ENCODE results near the gene SESTD1.

SESTD1 gene

DNA sequence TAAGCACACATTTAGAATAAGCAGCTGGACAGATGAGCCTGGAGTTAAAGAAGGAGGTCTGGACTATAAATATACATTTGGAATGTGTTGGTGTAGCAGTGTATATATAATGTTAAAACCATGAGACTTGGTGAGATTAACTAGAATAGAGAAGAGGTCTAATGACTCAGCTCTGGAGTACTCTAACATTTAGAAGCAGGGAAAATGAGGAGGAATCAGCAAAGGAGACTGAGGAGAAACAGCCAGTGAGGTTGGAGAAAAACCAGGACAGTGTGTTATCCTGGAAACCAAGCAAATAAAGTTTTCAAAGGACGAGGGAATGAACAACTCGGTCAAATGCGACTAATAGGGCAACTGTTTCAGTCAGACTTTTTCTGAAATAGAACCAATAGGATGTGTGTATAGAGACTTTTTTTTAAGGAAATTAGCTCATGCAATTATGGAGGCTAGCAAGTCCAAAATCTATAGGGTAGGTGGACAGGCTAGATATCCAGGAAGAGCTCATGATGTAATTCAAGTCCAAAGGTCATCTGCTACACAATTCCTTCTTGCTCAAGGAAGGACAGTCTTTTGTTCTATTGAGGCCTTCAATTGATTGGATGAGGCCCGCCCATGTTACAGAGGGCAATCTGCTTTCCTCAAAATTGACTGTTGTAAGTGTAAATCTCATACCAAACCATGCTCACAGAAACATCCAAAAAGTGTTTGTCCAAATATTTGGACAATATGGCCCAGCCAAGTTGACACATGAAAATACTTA, 10.8 kb upstream of the SESTD1 start:
- no peak overlapping the region for H3K4me3 Mint-ChIP-seq
- no peak for ATAC-seq

DNA sequence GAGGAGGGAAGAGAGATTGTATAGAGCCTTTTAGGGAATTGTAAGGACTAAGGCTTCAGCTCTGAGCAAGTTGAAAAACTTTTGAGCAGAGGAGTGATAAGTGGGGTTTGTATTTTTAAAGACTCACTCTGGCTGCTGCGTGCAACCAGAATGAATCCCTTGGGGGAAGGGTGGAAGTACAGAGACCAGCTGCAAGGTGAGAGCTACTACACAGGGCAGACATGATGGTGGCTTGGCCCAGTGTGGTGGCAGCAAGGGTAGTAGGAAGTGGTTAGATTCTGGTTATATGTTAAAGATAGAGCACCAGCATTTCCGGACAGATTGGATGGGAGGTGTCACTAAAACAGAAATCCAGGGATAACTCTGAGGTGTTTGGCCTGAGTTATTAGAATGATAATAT, 10.1 kb upstream of the SESTD1 start:
- ATAC-seq = peak; percentile 57
- H3K27me3 Mint-ChIP-seq = peaks cover 12% of the 10 kb centered on the region
- DNase-seq = no peak
- no peak overlapping the region for H3K27ac Mint-ChIP-seq
- H3K4me1 Mint-ChIP-seq = no peaks in the 10 kb centered on the region
- no peaks in the 10 kb centered on the region for H3K9me3 Mint-ChIP-seq
- no peak overlapping the region for H3K4me3 Mint-ChIP-seq

More for the DNA sequence above, 10.8 kb upstream of the SESTD1 start:
- peaks cover 12% of the 10 kb centered on the region for H3K27me3 Mint-ChIP-seq
- no peaks in the 10 kb centered on the region for H3K4me1 Mint-ChIP-seq
- no peaks in the 10 kb centered on the region for H3K9me3 Mint-ChIP-seq
- H3K27ac Mint-ChIP-seq = no peak overlapping the region
- DNase-seq = no peak

DNA sequence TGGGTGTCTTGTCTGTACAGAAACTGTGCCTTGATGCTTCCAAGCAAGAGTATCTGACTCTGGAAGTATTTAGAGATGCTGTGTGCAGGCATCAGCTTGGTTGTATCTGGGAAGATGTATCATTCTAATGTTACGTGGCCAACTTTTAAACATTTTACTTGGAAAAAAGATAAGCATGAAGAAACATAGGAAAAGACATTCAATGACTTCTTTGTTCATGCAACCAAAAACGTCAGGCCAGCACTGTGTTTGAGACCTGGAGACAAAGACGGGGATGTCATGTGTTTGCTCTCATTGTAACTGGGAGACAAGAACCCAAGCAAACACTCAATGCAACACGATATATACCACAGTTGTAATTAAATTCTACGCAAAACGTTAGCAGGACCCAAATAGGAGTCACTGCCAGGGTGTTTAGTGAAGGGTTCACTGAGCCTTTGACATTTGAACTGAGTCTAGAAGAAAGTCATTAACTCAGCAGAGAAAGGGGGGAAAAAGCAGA, 8.9 kb upstream of the SESTD1 start:
- Mint-ChIP-seq H3K27ac (no peak overlapping the region), H3K4me1 (no peaks in the 10 kb centered on the region), H3K27me3 (peaks cover 16% of the 10 kb centered on the region), H3K4me3 (no peak overlapping the region), H3K9me3 (no peaks in the 10 kb centered on the region)
- DNase-seq = no peak
- no peak for ATAC-seq

DNA sequence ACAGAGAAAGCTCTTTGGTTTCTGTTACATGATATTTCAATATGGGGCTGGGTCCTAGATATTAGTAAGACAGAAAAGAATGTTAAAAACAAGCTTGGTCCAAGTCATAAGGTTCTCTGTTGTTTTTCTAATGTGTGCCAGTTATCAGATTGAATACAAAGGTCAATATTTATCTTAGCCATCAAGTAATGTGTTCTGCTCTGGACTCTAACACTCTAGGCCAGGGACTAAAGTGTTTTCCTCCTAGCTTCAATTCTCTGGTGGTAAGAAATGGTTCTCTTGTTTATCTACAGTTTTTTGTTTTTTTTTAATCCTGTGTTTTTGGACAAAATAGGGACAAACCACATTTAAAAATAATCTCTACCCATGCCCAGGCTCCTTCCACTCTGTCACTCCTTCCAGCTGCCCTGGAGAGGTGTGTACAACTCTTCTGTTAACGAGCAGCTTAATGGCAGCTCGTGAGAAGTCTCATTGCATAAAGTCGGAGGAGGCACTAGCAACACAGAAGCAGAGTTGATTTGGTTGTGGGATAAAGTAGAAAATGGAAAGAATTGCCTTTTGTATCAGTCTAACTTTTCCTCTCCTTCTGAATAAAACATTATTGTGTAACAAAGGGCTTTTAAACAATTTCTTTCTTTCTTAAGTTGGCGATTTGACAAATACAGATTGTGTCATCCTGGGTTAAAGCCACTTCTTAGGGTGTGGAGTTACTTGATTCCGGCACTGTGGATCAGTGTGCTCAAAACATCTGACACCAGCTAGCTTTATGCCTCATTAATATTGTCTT, 8.0 kb upstream of the SESTD1 start:
- ATAC-seq (no peak), DNase-seq (no peak)
- Mint-ChIP-seq H3K4me3 (no peak overlapping the region), H3K27me3 (peaks cover 16% of the 10 kb centered on the region), H3K4me1 (no peaks in the 10 kb centered on the region), H3K9me3 (no peaks in the 10 kb centered on the region), H3K27ac (no peak overlapping the region)

DNA sequence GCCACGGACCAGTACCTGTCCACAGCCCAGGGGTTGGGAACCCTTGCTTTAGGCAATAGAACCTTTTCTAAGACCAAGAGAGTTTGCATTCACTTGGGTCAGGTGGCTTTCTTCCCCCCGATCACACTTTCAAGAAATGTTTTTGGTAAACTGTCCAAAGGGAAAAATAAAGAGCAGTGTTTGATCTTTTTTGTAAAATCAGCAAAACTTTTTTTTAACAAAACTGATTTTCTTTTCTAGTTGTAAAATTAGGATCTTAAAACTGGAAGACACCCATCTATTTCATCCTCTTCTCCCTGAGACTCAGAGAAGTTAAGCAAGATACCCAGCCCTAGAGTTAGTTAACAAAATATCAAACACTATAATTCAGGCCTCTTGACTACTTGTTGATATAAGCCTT, 6.1 kb upstream of the SESTD1 start:
- H3K4me1 Mint-ChIP-seq = no peaks in the 10 kb centered on the region
- no peak overlapping the region for H3K27ac Mint-ChIP-seq
- no peak for DNase-seq
- no peak overlapping the region for H3K4me3 Mint-ChIP-seq
- peaks cover 33% of the 10 kb centered on the region for H3K27me3 Mint-ChIP-seq
- ATAC-seq = no peak
- H3K9me3 Mint-ChIP-seq = no peaks in the 10 kb centered on the region

DNA sequence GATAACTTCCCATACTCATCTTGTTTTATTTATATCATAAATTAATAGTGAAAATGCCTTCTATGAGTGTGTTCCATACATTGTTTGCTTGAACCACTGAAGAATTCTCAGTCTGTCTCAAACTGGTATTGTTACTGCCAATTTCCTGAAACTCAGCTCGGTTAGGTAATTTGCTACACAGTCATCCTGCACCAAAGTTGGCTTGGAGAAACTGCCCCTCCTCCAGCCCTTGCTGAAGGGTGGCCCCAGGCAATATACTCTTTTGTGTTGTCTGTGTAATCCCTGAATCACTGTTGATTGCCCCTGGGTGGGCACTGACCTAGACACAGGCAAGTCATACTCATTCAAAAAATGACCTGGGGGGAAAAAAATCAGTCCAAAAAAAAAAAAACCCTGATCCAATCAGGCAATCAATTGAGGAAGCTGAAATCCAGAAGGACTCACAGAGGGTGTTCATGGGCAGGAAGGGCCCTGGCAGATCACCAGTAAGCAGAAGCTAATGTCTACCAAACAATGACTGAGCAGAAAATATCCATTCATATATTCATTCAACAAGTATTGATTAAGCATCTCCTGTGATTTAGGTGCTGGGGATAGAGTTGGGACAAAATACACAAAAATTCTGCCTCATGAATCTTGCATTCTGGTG, 3.8 kb upstream of the SESTD1 start:
- peak in 1 of 2 donors; percentile 23 for DNase-seq
- Mint-ChIP-seq H3K4me3 (no peak overlapping the region), H3K9me3 (no peaks in the 10 kb centered on the region), H3K4me1 (peaks cover 6% of the 10 kb centered on the region), H3K27me3 (peaks cover 45% of the 10 kb centered on the region), H3K27ac (peak overlapping the region in 1 of 2 donors; percentile 11)
- peak; percentile 48 for ATAC-seq

DNA sequence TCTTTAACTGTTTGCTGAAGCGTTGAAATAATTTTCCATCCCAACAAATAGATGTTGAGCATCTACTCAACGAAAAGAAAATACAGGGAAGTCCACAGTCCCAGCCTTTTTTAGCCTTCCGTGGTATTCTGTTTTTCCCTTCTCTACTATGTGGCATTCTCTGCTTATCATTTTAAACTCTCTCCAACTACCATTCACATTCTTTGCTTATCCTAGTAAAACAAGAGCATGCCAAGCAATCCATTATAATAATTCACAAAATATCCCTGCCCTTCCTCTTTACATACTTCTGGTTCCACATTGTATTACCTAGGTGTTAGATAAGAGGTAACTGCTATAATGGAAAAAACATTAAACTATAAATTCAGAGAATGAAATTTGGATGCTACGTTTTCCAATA, 1.6 kb upstream of the SESTD1 start:
- H3K4me3 Mint-ChIP-seq = no peak overlapping the region
- DNase-seq = no peak

DNA sequence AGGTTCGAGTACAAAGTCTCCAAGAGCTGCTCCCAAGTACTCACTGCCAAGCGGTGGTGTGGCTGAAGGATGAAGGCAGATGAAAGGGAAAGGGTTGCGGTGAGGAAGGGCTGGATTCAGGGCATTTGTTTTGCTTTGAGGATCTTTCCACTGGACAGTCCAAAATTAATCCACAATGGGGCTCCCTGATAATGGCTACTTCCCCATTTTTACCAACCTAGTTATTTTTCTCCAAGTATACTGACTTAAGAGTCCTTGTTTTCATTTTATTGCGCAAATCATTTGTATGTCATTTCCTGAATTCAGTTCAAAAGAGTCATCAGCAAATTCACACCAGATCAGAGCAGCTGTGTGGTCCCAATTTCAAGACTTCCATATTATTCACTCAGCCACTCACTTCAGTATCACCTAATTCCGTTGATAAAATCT, 464 bp upstream of the SESTD1 start:
- Mint-ChIP-seq H3K27ac (peak overlapping the region in 1 of 2 donors; percentile 21), H3K9me3 (no peaks in the 10 kb centered on the region), H3K4me1 (peaks cover 8% of the 10 kb centered on the region), H3K4me3 (peak overlapping the region; percentile 57 to 67), H3K27me3 (peaks cover 65% of the 10 kb centered on the region)
- DNase-seq (no peak), ATAC-seq (no peak)

More for the DNA sequence above, 1.6 kb upstream of the SESTD1 start:
- H3K27ac Mint-ChIP-seq = no peak overlapping the region
- H3K4me1 Mint-ChIP-seq = peaks cover 8% of the 10 kb centered on the region
- H3K9me3 Mint-ChIP-seq = no peaks in the 10 kb centered on the region
- ATAC-seq = no peak
- peaks cover 59% of the 10 kb centered on the region for H3K27me3 Mint-ChIP-seq

DNA sequence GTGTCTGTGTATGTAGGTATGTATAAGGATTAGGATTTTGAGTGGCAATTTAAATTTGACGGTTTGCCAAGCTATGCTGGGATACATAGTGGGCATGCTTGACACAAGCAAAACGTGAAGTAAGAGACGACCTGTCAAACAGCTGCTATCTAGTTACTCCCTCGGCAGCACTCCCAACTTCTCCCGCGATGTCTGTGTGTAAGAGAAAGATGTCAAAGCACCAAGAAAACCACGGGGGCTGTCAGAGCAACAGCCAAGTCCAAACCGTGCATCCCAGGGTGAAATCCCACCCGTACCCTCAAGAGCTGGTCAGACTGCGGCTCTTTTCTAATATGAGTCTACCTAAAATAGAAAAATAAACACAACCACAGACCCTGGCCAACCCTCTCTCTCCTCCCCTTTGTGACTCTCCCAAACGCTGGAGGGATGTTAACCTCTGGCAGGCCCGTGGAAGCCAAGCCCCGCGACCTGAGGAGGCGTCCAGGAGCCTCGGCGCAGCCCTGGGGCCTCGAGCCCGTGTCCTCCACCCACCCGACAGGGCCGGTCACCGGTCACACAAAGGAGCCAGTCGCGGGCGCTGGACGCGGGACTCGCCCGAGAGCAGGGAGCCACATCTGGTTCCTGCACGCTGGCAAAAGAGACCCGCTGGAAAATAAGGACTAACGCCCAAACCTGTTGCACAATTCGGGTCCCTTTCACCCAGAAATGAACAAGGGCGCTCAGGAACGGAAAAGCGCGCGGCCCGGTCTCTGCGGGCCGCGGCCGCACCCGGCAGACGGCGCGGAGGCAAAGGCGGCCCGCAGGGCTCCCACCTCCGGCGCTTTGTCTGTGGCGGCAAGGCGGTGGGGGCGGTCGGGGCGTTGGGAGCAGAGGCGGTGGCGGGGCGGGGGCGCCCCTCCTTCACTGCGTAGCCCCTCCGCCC, 925 bp downstream of the SESTD1 start:
- Mint-ChIP-seq H3K9me3 (no peaks in the 10 kb centered on the region), H3K27me3 (peaks cover 62% of the 10 kb centered on the region), H3K4me3 (peak overlapping the region; percentile 87 to 91), H3K4me1 (peaks cover 8% of the 10 kb centered on the region), H3K27ac (peak overlapping the region; percentile 19 to 67)
- ATAC-seq = peak; percentile 68
- DNase-seq = peak; percentile 16 to 27

DNA sequence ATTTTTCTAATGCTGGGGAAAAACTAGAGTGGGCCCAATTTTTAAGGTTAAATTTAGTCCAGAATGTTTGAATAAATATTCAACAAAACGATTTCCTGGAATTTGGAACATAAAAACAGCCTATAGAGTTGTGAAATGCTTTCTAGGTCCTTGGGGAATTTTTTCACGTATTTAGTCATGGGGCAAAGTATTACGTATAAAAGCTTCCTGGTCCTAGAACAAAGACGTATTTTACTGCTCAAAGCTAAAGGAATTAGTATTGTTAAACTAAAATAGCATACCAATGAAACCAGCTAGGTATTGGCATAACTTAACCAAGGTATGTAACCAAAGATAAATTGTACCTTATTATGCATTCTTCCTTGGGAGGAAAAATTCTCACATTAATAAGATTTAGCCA, 1.6 kb downstream of the SESTD1 start:
- peaks cover 56% of the 10 kb centered on the region for H3K27me3 Mint-ChIP-seq
- H3K27ac Mint-ChIP-seq = no peak overlapping the region
- ATAC-seq (no peak), DNase-seq (no peak)
- peak overlapping the region in 1 of 2 donors; percentile 87 for H3K4me3 Mint-ChIP-seq
- peaks cover 8% of the 10 kb centered on the region for H3K4me1 Mint-ChIP-seq
- H3K9me3 Mint-ChIP-seq = no peaks in the 10 kb centered on the region

DNA sequence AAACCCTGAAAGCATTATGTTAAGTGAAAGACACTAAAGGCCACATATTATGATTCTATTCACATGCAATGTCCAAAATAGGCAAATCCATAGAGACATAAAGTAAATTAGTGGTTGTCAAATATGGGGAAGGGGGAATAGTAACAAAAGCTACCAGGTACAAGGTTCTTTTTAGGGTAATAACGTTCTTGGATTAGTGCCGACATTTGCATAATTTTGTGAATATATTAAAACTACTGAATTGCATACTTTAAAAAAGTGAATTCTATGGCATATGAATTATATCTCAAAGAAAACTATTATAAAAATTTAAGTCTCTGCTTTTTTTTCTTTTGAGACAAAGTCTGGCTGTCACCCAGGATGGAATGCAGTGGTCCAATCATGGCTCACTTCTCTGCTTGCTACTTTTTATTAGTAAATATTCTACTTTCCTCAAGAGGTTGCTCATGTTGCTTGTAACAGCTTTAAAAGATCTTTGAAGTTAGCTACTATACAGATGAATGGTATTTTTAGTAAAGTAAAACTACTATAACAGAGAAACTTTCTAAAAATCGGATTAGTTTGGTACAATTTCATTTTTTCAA, 2.5 kb downstream of the SESTD1 start:
- no peak overlapping the region for H3K27ac Mint-ChIP-seq
- H3K4me1 Mint-ChIP-seq = peaks cover 8% of the 10 kb centered on the region
- DNase-seq (no peak), ATAC-seq (no peak)
- peaks cover 53% of the 10 kb centered on the region for H3K27me3 Mint-ChIP-seq
- no peaks in the 10 kb centered on the region for H3K9me3 Mint-ChIP-seq
- no peak overlapping the region for H3K4me3 Mint-ChIP-seq

DNA sequence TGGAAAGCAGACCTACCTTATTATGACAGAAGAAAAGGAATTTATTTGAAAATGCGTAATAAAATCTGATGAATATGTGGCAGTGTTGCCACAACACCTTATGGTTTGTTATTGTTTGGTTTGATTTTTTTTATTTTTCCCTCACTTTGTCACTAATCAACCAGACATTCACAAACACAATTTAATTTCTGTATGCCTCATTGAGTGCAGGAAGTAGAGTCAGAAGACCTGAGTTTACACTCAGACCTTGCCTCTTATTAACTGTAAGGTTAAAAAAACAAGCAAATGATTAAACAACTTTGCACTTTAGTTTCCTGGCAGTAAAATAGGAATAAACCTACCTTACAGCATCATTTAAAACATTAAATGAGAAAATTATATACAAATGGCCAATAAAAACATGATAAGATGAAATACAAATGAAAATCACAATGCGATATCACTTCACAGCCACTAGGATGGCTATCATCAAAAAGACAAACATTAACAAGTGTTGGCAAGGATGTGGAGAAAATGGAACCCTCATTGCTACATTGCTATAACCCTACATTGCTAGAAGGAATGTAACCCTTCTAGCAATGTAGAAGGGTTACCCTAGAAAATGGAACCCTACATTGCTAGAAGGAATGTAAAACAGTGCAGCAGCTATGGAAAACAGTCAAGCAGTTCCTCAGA, 3.3 kb downstream of the SESTD1 start:
- Mint-ChIP-seq H3K4me3 (no peak overlapping the region), H3K9me3 (no peaks in the 10 kb centered on the region), H3K27ac (no peak overlapping the region), H3K4me1 (peaks cover 8% of the 10 kb centered on the region), H3K27me3 (peaks cover 44% of the 10 kb centered on the region)
- no peak for ATAC-seq
- no peak for DNase-seq

DNA sequence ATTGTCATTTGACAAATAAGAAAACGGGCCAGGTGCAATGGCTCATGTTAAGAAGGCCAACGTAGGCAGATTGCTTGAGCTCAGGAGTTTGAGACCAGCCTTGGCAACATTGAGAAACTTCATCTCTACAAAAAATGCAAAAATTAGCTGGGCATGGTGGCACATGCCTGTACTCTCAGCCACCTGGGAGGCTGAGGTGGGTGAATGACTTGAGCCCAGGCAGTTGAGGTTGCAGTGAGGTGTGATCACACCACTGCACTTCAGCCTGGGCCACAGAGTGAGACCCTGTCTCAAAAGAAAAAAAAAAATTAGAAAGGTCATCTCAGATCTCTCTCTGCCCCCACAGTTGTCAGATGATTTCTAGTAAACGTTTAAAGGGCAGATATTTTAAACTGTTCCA, 4.4 kb downstream of the SESTD1 start:
- DNase-seq (no peak), ATAC-seq (no peak)
- no peak overlapping the region for H3K27ac Mint-ChIP-seq
- H3K9me3 Mint-ChIP-seq = no peaks in the 10 kb centered on the region
- peaks cover 34% of the 10 kb centered on the region for H3K27me3 Mint-ChIP-seq
- H3K4me1 Mint-ChIP-seq = peaks cover 8% of the 10 kb centered on the region
- H3K4me3 Mint-ChIP-seq = no peak overlapping the region

DNA sequence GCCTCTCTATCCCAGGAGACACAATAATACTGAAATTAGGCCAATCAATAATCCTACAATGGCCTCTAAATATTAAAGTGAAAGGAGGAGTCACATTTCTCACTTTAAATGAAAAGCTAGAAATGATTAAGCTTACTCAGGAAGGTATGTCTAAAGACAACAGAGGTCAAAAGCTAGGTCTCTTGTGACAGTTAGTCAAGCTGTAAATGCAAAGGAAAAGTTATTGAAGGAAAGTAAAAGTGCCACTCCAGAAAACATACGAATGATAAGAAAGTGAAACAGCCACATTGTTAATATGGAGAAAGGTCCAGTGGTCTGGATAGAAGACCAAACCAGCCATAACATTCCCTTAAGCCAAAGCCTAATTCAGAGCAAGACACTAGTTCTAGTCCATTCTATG, 9.5 kb downstream of the SESTD1 start:
- no peaks in the 10 kb centered on the region for H3K9me3 Mint-ChIP-seq
- peaks cover 7% of the 10 kb centered on the region for H3K27me3 Mint-ChIP-seq
- H3K4me3 Mint-ChIP-seq = no peak overlapping the region
- no peak for DNase-seq
- H3K4me1 Mint-ChIP-seq = peaks cover 26% of the 10 kb centered on the region
- no peak overlapping the region for H3K27ac Mint-ChIP-seq
- no peak for ATAC-seq

Data from stimulated activated naive CD8-positive, alpha-beta T cell treated with anti-CD3 and anti-CD28 coated beads, Interleukin-15, amount 100 ng/mL, for 72 hours (primary cell).